Measurements from ENCODE around the gene ALG13. TPM values are rescaled to one million over a fixed set of nuclear protein-coding genes. Genes with fewer than 3 reads are reported as not detected.

Gene ALG13
- polyA plus RNA-seq, 2 of the 4 experiments (the other 2 are of a cell fraction), result 43.0 to 136 TPM

- DNase-seq (ENCODE audit: low read depth in 1 of 2, low spot score in 1 of 2) (no peak), FAIRE-seq (no peak), ATAC-seq (no peak)
- H3K4me3 ChIP-seq, result no peak overlapping the region
- ChIA-PET POLR2A (no interaction called here), CTCF (no interaction called here)
- TF ChIP-seq RNF2 (IDR thresholded peaks at IDR 0.05; ENCODE audit: borderline replicate concordance, low read depth) (no peak), USF2 (IDR thresholded peaks at IDR 0.05) (no peak), RCOR1 (IDR thresholded peaks at IDR 0.05; ENCODE audit: low read depth, low read length) (no peak), EHMT2 (IDR thresholded peaks at IDR 0.05; ENCODE audit: low read depth) (no peak), SMC3 (IDR thresholded peaks at IDR 0.05) (no peak), FOXS1 (CRISPR knock-in tag; IDR thresholded peaks at IDR 0.05) (no peak), KDM5A (IDR thresholded peaks at IDR 0.05) (no peak), NFE2L2 (conservative IDR thresholded peaks at IDR 0.05; ENCODE audit: low read length) (no peak), RFX5 (IDR thresholded peaks at IDR 0.05) (no peak), HDAC2 (IDR thresholded peaks at IDR 0.05) (no peak), MAFK (IDR thresholded peaks at IDR 0.05; ENCODE audit: partially characterized antibody) (no peak), FOSB (CRISPR knock-in tag; IDR thresholded peaks at IDR 0.05) (no peak), TP53 (CRISPR knock-in tag; IDR thresholded peaks at IDR 0.05) (no peak), REST (IDR thresholded peaks at IDR 0.05) (no peak)
- TF ChIP-seq, protein P1, sequence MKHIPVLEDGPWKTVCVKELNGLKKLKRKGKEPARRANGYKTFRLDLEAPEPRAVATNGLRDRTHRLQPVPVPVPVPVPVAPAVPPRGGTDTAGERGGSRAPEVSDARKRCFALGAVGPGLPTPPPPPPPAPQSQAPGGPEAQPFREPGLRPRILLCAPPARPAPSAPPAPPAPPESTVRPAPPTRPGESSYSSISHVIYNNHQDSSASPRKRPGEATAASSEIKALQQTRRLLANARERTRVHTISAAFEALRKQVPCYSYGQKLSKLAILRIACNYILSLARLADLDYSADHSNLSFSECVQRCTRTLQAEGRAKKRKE (CRISPR knock-in tag; IDR thresholded peaks at IDR 0.05; ENCODE audit: low read depth), result no peak
- TF ChIP-seq, protein P2, sequence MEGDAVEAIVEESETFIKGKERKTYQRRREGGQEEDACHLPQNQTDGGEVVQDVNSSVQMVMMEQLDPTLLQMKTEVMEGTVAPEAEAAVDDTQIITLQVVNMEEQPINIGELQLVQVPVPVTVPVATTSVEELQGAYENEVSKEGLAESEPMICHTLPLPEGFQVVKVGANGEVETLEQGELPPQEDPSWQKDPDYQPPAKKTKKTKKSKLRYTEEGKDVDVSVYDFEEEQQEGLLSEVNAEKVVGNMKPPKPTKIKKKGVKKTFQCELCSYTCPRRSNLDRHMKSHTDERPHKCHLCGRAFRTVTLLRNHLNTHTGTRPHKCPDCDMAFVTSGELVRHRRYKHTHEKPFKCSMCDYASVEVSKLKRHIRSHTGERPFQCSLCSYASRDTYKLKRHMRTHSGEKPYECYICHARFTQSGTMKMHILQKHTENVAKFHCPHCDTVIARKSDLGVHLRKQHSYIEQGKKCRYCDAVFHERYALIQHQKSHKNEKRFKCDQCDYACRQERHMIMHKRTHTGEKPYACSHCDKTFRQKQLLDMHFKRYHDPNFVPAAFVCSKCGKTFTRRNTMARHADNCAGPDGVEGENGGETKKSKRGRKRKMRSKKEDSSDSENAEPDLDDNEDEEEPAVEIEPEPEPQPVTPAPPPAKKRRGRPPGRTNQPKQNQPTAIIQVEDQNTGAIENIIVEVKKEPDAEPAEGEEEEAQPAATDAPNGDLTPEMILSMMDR (IDR thresholded peaks at IDR 0.05), result no peak
- no peak overlapping the region for H3K27ac ChIP-seq
- 95% methylated on average over 7 of the region's 7 CpGs for WGBS (ENCODE audit: missing lambda C conversion rate)
- no peak overlapping the region for H3K4me2 ChIP-seq
- H3K9me3 ChIP-seq, result no peaks in the 10 kb centered on the region
- no peaks in the 10 kb centered on the region for H3K4me1 ChIP-seq
Measured at GRCh38 chrX:111695297-111695880, 14.4 kb downstream of the ALG13 start.

DNA sequence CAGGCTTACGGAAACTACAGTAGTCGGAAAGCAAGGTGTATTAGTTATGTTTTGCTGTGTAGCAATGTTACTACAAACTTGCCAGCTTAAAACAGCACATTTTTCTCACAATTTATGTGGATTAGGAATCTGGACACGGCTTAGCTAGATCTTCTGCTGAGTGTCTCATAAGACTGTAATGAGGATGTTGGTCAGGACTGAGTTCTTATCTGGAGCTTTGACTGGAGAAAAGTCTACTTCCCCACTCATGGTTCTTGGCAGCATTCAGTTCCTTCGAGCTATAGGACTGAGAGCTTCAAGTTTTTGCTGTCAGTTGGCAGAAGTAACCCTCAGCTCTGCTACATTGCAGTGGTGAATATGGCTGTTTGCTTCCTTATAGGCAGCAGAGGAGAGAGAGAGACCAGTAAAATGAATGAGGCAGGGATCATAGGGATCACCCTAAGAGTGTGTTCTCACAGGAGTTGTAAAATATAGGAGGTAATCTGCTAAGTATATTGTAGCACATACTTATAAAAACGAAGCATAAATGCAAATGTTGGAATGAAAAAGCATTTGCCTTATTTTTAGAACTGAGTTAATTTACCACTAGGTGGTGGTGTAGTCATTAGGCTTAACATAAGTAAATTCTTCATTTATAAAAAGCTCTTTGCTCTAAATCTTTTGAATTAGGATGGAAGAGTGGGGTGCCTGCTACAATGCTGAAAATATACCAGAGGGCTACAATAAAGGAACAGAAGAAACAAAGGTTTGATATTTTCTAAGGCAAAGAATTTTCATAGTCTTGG is 38.6 kb downstream of the ALG13 start:
- ATAC-seq (no peak), FAIRE-seq (no peak), DNase-seq (ENCODE audit: low read depth in 1 of 2, low spot score in 1 of 2) (peak in 1 of 2 experiments; percentile 3)
- H3K9me3 ChIP-seq, result no peaks in the 10 kb centered on the region
- TF ChIP-seq FOSL2 (IDR thresholded peaks at IDR 0.05) (no peak), FOSL2 (CRISPR knock-in tag; IDR thresholded peaks at IDR 0.05) (no peak), HDAC2 (IDR thresholded peaks at IDR 0.05) (no peak), CEBPB (IDR thresholded peaks at IDR 0.05) (no peak), RFX5 (IDR thresholded peaks at IDR 0.05) (no peak), RAD21 (conservative IDR thresholded peaks at IDR 0.05 in 1 of 2, IDR thresholded peaks at IDR 0.05 in 1 of 2) (peak; percentile 11 to 37; a peak in 2 of 5 replicates), NFE2L2 (conservative IDR thresholded peaks at IDR 0.05; ENCODE audit: low read length) (no peak), HEYL (CRISPR knock-in tag; IDR thresholded peaks at IDR 0.05) (no peak), TFCP2L1 (CRISPR knock-in tag; IDR thresholded peaks at IDR 0.05) (no peak)
- TF ChIP-seq, protein P2 (IDR thresholded peaks at IDR 0.05), result peak; percentile 43
- TF ChIP-seq, protein P3, sequence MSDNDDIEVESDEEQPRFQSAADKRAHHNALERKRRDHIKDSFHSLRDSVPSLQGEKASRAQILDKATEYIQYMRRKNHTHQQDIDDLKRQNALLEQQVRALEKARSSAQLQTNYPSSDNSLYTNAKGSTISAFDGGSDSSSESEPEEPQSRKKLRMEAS (IDR thresholded peaks at IDR 0.05), result no peak
- no peaks in the 10 kb centered on the region for H3K4me1 ChIP-seq
- no peak overlapping the region for H3K4me3 ChIP-seq
- 68% methylated on average over 5 of the region's 5 CpGs for WGBS (ENCODE audit: missing lambda C conversion rate)
- H3K27ac ChIP-seq, result no peak overlapping the region
- CTCF ChIA-PET, result interaction anchor here (0.6 to 1.9 kb wide), 9 partner anchors 9 to 1121 kb away, joined by 3 to 5 read pairs (median 3); partner anchors contain the start of gene AMOT
- no peak overlapping the region for H3K4me2 ChIP-seq
- POLR2A ChIA-PET, result no interaction called here

Measured in A549 (cell line).